PFSK-1 (cell line): ENCODE results near the gene ACSF3.

Experiments used
- POLR2AphosphoS5 ChIP-seq: IDR thresholded peaks from 2 replicates; pipeline ENCODE4 v1.6.1; 2012; ENCODE audit warnings: low read depth, mild to moderate bottlenecking, control low read depth, low read length, moderate library complexity
- REST ChIP-seq, 2 experiments: IDR thresholded peaks; 2 replicates each; pipeline versions ENCODE4 v1.6.1 to v1.8.0; 2011 to 2012; ENCODE audit warnings: low read depth in 2 of 2, low read length in 2 of 2, control low read depth in 1 of 2, inconsistent platforms in 1 of 2, mild to moderate bottlenecking in 1 of 2, moderate library complexity in 1 of 2; ENCODE audit not compliant: insufficient read depth in 1 of 2
- SIN3A ChIP-seq: IDR thresholded peaks from 2 replicates; pipeline ENCODE4 v1.6.1; 2012; ENCODE audit warnings: mild to moderate bottlenecking, low read length, moderate library complexity, borderline replicate concordance; ENCODE audit not compliant: insufficient read depth
- TAF1 ChIP-seq: IDR thresholded peaks from 2 replicates; pipeline ENCODE4 v1.6.1; 2012; ENCODE audit warnings: low read length, control low read depth, borderline replicate concordance; ENCODE audit not compliant: insufficient read depth

GRCh38 chr16:89152831-89153700, 59.4 kb downstream of the ACSF3 start:
- TF ChIP-seq SIN3A (no peak), TAF1 (no peak), POLR2AphosphoS5 (no peak), REST (IDR thresholded peaks at IDR 0.05; ENCODE audit: insufficient read depth in 1 of 2, low read depth in 2 of 2, low read length in 2 of 2) (no peak)
